Fibroblast of lung (primary cell): ENCODE results near the gene WNT10A. TPM values are rescaled to one million over a fixed set of nuclear protein-coding genes. Genes with fewer than 3 reads are reported as not detected.

ENCODE experiments used
- DNase-seq, 2 donors: peaks; one replicate each; pipeline versions ENCODE4 v3.0.0 to v3.0.0-alpha.2; 2010; ENCODE audit warnings: low read depth in 2 of 2
- H2AFZ ChIP-seq: 2 replicates; pipeline ENCODE4 v1.5.1; 2012; ENCODE audit warnings: low read length, control low read depth, inconsistent platforms
- H3K27ac ChIP-seq: 2 replicates; pipeline ENCODE4 v1.5.1; 2011; ENCODE audit warnings: low read length, control low read depth; ENCODE audit not compliant: insufficient read depth
- H3K27me3 ChIP-seq: 2 replicates; pipeline ENCODE4 v1.5.1; 2011; ENCODE audit warnings: mild to moderate bottlenecking, low read length; ENCODE audit not compliant: control insufficient read depth, insufficient read depth
- H3K36me3 ChIP-seq: 2 replicates; pipeline ENCODE4 v1.5.1; 2011; ENCODE audit warnings: low read length; ENCODE audit not compliant: control insufficient read depth, insufficient read depth
- H3K4me1 ChIP-seq: 2 replicates; pipeline ENCODE4 v1.5.1; 2011; ENCODE audit warnings: low read length; ENCODE audit not compliant: control insufficient read depth, insufficient read depth; ENCODE audit errors: extremely low read depth
- H3K4me2 ChIP-seq: 2 replicates; pipeline ENCODE4 v1.5.1; 2011; ENCODE audit warnings: low read length, control low read depth; ENCODE audit not compliant: insufficient read depth; ENCODE audit errors: extremely low read depth
- H3K4me3 ChIP-seq, 4 experiments: fragments of 200-600 bp in 1 of 4; sonication (generic) in 1 of 4; replicated peaks in 1 of 4; 2 replicates each; pipeline ENCODE4 v1.5.1; 2011 to 2016; ENCODE audit warnings: low read length in 4 of 4, low read depth in 3 of 4, mild to moderate bottlenecking in 3 of 4, control low read depth in 2 of 4, inconsistent platforms in 1 of 4, mixed read lengths in 1 of 4; ENCODE audit not compliant: insufficient read depth in 1 of 4; ENCODE audit errors: control extremely low read depth in 1 of 4
- H3K79me2 ChIP-seq: 2 replicates; pipeline ENCODE4 v1.5.1; 2012; ENCODE audit warnings: mild to moderate bottlenecking, low read length, inconsistent platforms; ENCODE audit not compliant: control insufficient read depth, insufficient read depth
- H3K9ac ChIP-seq: 2 replicates; pipeline ENCODE4 v1.5.1; 2011; ENCODE audit warnings: mild to moderate bottlenecking, low read length, control low read depth; ENCODE audit not compliant: insufficient read depth
- H3K9me3 ChIP-seq: 2 replicates; pipeline ENCODE4 v1.5.1; 2012; ENCODE audit warnings: low read depth, low read length; ENCODE audit not compliant: control insufficient read depth, insufficient read depth
- H4K20me1 ChIP-seq: 2 replicates; pipeline ENCODE4 v1.5.1; 2011; ENCODE audit warnings: low read length; ENCODE audit not compliant: control insufficient read depth, insufficient read depth; ENCODE audit errors: extremely low read depth
- CTCF ChIP-seq, 2 donors: IDR thresholded peaks in 1 of 2; conservative IDR thresholded peaks in 1 of 2; 1 replicate in 1 of 2; 2 replicates in 1 of 2; pipeline ENCODE4 v1.5.1; 2011 to 2012; ENCODE audit warnings: low read length in 2 of 2, control low read depth in 1 of 2, inconsistent platforms in 1 of 2, low read depth in 1 of 2, mild to moderate bottlenecking in 1 of 2
- EZH2 ChIP-seq: IDR thresholded peaks from 2 replicates; pipeline ENCODE4 v1.5.1; 2012; ENCODE audit warnings: low read length, control low read depth, mild to moderate bottlenecking; ENCODE audit errors: missing control alignments
- polyA plus RNA-seq, 2 donors: library from polyadenylated mRNA; depleted of rRNA in 1 of 2; stranded (reverse) in 1 of 2; unstranded in 1 of 2; fragments of >200 nt; gene quantifications; 2 replicates each; pipeline ENCODE4 v1.2.1, GENCODE V29; 2011 to 2012; ENCODE audit warnings: missing spikeins in 1 of 2
- total RNA-seq: library from RNA; depleted of rRNA; stranded (reverse); fragments of >200 nt; gene quantifications from 2 replicates; pipeline ENCODE4 v1.2.1, GENCODE V29; 2014

WNT10A gene
- total and polyA plus RNA-seq, 2 donors (not counting 1 experiment from before 2014, with no cell fraction given): not detected

DNA sequence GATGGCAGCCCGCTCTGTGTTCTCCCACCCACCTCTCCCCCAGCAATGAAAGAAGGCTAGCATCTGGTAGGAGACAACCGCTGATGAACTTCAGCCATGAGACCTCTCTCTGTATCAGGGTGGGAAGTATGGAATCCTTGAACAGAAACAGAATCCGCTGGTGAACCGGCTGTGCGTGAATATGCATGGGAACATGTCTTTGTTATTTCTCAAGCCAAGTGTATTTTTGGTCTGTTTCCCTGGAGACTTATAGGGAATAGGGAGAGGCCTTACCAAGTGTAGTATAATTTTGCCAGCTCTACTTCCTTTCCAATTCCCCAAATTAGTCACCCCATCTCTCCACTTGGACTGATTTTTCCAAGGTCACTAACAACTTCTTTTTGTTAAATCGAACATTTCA is 30.1 kb downstream of the WNT10A start:
- Histone ChIP-seq H3K4me3 (no peak overlapping the region), H3K36me3 (no peaks in the 10 kb centered on the region), H4K20me1 (no peaks in the 10 kb centered on the region), H3K4me1 (no peaks in the 10 kb centered on the region), H3K9ac (no peak overlapping the region), H3K4me2 (no peak overlapping the region), H3K27ac (no peak overlapping the region), H3K79me2 (no peaks in the 10 kb centered on the region), H2AFZ (no peak overlapping the region), H3K9me3 (no peaks in the 10 kb centered on the region), H3K27me3 (no peaks in the 10 kb centered on the region)
- DNase-seq: no peak
- no peak for TF ChIP-seq EZH2
- no peak for TF ChIP-seq CTCF (conservative IDR thresholded peaks at IDR 0.05 in 1 of 2, IDR thresholded peaks at IDR 0.05 in 1 of 2; ENCODE audit: low read depth in 1 of 2, low read length in 2 of 2)

DNA sequence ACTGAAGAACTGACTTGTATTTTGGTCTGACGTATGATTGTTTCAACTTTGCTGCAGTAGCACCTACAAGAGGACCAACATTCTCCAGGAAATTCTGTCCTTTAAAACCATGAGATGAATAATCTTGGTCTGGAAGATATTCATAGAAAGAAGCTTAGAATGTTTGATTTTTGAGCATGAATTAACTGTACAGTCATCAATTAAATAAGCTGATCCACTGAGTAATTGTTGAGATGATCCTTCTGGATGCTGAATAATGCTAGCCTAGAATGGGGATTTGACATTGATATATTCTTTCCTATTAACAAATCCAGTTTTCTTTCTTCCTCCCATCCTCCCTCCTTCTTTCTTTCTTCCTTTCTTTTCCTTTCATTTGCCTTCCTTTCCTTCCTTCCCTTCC is 39.9 kb downstream of the WNT10A start:
- Histone ChIP-seq H3K4me3 (no peak overlapping the region), H3K36me3 (no peaks in the 10 kb centered on the region), H3K27me3 (no peaks in the 10 kb centered on the region), H3K9ac (no peak overlapping the region), H3K79me2 (no peaks in the 10 kb centered on the region), H3K4me2 (no peak overlapping the region), H3K9me3 (no peaks in the 10 kb centered on the region), H3K4me1 (no peaks in the 10 kb centered on the region), H4K20me1 (no peaks in the 10 kb centered on the region), H2AFZ (no peak overlapping the region), H3K27ac (no peak overlapping the region)
- no peak for DNase-seq
- no peak for TF ChIP-seq EZH2
- TF ChIP-seq CTCF (conservative IDR thresholded peaks at IDR 0.05 in 1 of 2, IDR thresholded peaks at IDR 0.05 in 1 of 2; ENCODE audit: low read depth in 1 of 2, low read length in 2 of 2): no peak

DNA sequence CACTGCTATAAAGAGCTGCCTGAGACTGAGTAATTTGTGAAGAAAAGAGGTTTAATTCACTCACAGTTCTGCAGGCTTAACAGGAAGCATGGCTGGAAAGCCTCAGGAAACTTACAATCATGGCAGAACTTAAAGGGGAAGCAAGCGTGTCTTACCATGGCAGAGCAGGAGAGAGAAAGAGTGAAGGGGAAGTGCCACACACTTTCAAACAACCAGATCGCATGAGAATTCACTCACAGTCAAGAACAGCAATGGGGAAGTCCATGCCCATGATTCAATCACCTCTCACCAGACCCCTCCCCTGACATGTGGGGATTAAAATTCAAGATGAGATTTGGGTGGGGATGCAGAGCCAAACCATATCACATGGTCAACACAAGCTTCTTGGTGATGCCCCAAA is 44.1 kb downstream of the WNT10A start:
- no peak overlapping the region for H3K4me2 ChIP-seq
- H3K36me3 ChIP-seq: no peaks in the 10 kb centered on the region
- H3K9ac ChIP-seq: no peak overlapping the region
- peaks cover 2% of the 10 kb centered on the region for H3K27me3 ChIP-seq
- H3K4me3 ChIP-seq: no peak overlapping the region
- DNase-seq: no peak
- no peaks in the 10 kb centered on the region for H3K9me3 ChIP-seq
- no peak overlapping the region for H2AFZ ChIP-seq
- no peaks in the 10 kb centered on the region for H3K4me1 ChIP-seq
- TF ChIP-seq CTCF (conservative IDR thresholded peaks at IDR 0.05 in 1 of 2, IDR thresholded peaks at IDR 0.05 in 1 of 2; ENCODE audit: low read depth in 1 of 2, low read length in 2 of 2): no peak
- TF ChIP-seq EZH2: no peak
- H3K79me2 ChIP-seq: no peaks in the 10 kb centered on the region
- H4K20me1 ChIP-seq: no peaks in the 10 kb centered on the region
- H3K27ac ChIP-seq: no peak overlapping the region
